CD4-positive, alpha-beta T cell (primary cell): ENCODE data around the gene UBE4B. TPM values are rescaled to one million over a fixed set of nuclear protein-coding genes. Genes with fewer than 3 reads are reported as not detected.
"Not testable (repeated sequence)": the region's sequence is repeated elsewhere in the genome, so short reads cannot be mapped to it uniquely, and the experiment has no call there.

ENCODE experiments used
- ATAC-seq: fragments of 200-7000 bp; cut with Tn5 transposase; one replicate; pipeline ENCODE4 v1.10.0; 2022; ENCODE audit warnings: mild to moderate bottlenecking; ENCODE audit not compliant: poor library complexity
- CTCF ChIA-PET: fragments of 350-600 bp; sonication (Branson Sonifier 250); formaldehyde crosslinking; loops from one replicate; lab custom pipeline; 2021; ENCODE audit warnings: antibody characterized with exemption, inconsistent platforms; lab: Charles Lee
- POLR2A ChIA-PET: fragments of 350-600 bp; sonication (Branson Sonifier 250); formaldehyde crosslinking; loops from one replicate; lab custom pipeline; 2021; ENCODE audit warnings: antibody characterized with exemption, inconsistent platforms; lab: Charles Lee
- DNase-seq, 14 experiments: peaks; one replicate each; pipeline ENCODE4 v3.0.0-alpha.2; 2013 to 2020; ENCODE audit warnings: mixed read lengths in 2 of 14
- H3K27ac ChIP-seq, 2 donors: one replicate each; pipeline versions ENCODE4 v1.5.1 to v1.7.0; 2013; ENCODE audit warnings: low read length in 2 of 2, low read depth in 1 of 2, mild to moderate bottlenecking in 1 of 2
- H3K27me3 ChIP-seq, 2 experiments: 1 replicate in 1 of 2; 2 replicates in 1 of 2; pipeline versions ENCODE4 v1.6.1 to v1.7.0; 2013; ENCODE audit warnings: low read length in 2 of 2, control low read depth in 1 of 2, mild to moderate bottlenecking in 1 of 2, moderate library complexity in 1 of 2; ENCODE audit not compliant: insufficient read depth in 2 of 2, control insufficient read depth in 1 of 2
- H3K36me3 ChIP-seq: one replicate; pipeline ENCODE4 v1.6.1; 2013; ENCODE audit warnings: low read length, control low read depth; ENCODE audit not compliant: insufficient read depth
- H3K4me1 ChIP-seq: one replicate; pipeline ENCODE4 v1.6.1; 2013; ENCODE audit warnings: low read length, control low read depth; ENCODE audit not compliant: insufficient read depth
- H3K4me3 ChIP-seq: one replicate; pipeline ENCODE4 v1.5.1; 2013; ENCODE audit warnings: mild to moderate bottlenecking, low read length, moderate library complexity
- H3K9me3 ChIP-seq, 2 experiments: 1 replicate in 1 of 2; 2 replicates in 1 of 2; pipeline versions ENCODE4 v1.6.1 to v1.7.0; 2013; ENCODE audit warnings: low read length in 2 of 2, mild to moderate bottlenecking in 2 of 2, control low read depth in 1 of 2, moderate library complexity in 1 of 2; ENCODE audit not compliant: control insufficient read depth in 1 of 2, insufficient read depth in 1 of 2
- H3K27ac Mint-ChIP-seq: one replicate; pipeline ENCODE4 v1.8.0; 2020; ENCODE audit warnings: mixed read lengths
- H3K27me3 Mint-ChIP-seq: one replicate; pipeline ENCODE4 v1.8.0; 2021; ENCODE audit warnings: mixed read lengths
- H3K36me3 Mint-ChIP-seq: one replicate; pipeline ENCODE4 v1.8.0; 2021; ENCODE audit warnings: low read depth, mixed read lengths
- H3K4me1 Mint-ChIP-seq: one replicate; pipeline ENCODE4 v1.8.0; 2021; ENCODE audit warnings: low read depth, mixed read lengths
- H3K4me3 Mint-ChIP-seq: one replicate; pipeline ENCODE4 v1.8.0; 2020; ENCODE audit warnings: mild to moderate bottlenecking, mixed read lengths
- H3K9me3 Mint-ChIP-seq: one replicate; pipeline ENCODE4 v1.8.0; 2020; ENCODE audit warnings: mixed read lengths
- intact Hi-C, 2 experiments: fragments of 100-400 bp; cut with DNase I in 1 of 2; cut with micrococcal nuclease in 1 of 2; formaldehyde crosslinking; loops; one replicate each; pipeline versions ENCODE4 v1.15.1 to v1.9.0; 2023 to 2025; cut with DNase I, micrococcal nuclease
- total RNA-seq, 174 experiments: library from RNA in 2 of 174; stranded (reverse) in 2 of 174; gene quantifications; one replicate each; pipeline ENCODE4 v1.2.3 and lab custom pipeline; 2021 to 2026
- TF ChIP-seq, protein P1 (sequence below): fragments of 200-600 bp; IDR thresholded peaks from one replicate; pipeline ENCODE4 v1.8.0; 2022; ENCODE audit warnings: antibody characterized with exemption, mild to moderate bottlenecking

Gene UBE4B
- total RNA-seq, 2 experiments from 2014 or later: 27.9 to 28.7 TPM

DNA sequence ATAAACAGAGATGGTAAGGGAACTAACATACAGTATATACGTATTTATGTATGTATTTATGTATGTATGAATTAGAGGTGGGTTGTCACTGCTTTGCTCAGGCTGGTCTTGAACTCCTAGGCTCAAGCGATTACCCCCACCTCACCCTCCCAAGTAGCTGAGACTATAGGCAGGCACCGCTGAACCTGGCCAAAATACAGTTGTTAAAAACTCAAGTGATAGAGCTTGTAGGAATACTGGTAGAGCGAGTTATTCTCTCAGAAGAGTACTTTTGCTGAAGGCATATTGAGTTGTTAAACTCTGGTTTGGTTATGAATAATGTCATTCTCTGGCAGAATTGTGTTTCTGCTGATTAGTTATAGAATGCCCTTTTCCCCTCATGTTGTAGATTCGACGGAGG is 38.9 kb downstream of the UBE4B start:
- no peak overlapping the region for H3K4me3 Mint-ChIP-seq
- ATAC-seq (no peak), DNase-seq (no peak)
- POLR2A ChIA-PET: no interaction called here
- H3K27ac Mint-ChIP-seq: peak overlapping the region; percentile 42
- no peaks in the 10 kb centered on the region for H3K27me3 Mint-ChIP-seq
- no peaks in the 10 kb centered on the region for H3K9me3 ChIP-seq
- TF ChIP-seq, protein P1, sequence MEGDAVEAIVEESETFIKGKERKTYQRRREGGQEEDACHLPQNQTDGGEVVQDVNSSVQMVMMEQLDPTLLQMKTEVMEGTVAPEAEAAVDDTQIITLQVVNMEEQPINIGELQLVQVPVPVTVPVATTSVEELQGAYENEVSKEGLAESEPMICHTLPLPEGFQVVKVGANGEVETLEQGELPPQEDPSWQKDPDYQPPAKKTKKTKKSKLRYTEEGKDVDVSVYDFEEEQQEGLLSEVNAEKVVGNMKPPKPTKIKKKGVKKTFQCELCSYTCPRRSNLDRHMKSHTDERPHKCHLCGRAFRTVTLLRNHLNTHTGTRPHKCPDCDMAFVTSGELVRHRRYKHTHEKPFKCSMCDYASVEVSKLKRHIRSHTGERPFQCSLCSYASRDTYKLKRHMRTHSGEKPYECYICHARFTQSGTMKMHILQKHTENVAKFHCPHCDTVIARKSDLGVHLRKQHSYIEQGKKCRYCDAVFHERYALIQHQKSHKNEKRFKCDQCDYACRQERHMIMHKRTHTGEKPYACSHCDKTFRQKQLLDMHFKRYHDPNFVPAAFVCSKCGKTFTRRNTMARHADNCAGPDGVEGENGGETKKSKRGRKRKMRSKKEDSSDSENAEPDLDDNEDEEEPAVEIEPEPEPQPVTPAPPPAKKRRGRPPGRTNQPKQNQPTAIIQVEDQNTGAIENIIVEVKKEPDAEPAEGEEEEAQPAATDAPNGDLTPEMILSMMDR: no peak
- no peak overlapping the region for H3K27ac ChIP-seq
- no peaks in the 10 kb centered on the region for H3K27me3 ChIP-seq
- intact Hi-C loops: no loop called here
- H3K9me3 Mint-ChIP-seq: no peaks in the 10 kb centered on the region
- H3K36me3 ChIP-seq: peaks cover 11% of the 10 kb centered on the region
- peaks cover 6% of the 10 kb centered on the region for H3K4me1 ChIP-seq
- CTCF ChIA-PET: no interaction called here
- H3K4me3 ChIP-seq: no peak overlapping the region
- peaks cover 39% of the 10 kb centered on the region for H3K36me3 Mint-ChIP-seq
- peaks cover 15% of the 10 kb centered on the region for H3K4me1 Mint-ChIP-seq

DNA sequence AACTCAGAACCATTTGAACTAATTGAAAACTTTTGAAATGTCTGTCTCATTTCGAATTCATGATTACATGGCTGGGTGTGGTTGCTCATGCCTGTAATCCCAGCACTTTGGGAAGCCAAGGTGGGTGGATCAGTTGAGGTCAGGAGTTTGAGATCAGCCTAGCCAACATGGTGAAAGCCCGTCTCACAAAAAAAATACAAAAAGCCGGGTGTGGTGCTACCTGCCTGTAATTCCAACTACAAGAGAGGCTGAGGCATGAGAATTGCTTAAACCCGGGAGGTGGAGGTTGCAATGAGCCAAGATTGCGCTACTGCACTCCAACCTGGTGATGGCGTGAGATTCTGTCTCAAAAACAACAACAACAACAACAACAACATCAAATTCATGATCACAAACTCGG is 40.6 kb downstream of the UBE4B start:
- POLR2A ChIA-PET, H3K27ac Mint-ChIP-seq: not testable (repeated sequence)

DNA sequence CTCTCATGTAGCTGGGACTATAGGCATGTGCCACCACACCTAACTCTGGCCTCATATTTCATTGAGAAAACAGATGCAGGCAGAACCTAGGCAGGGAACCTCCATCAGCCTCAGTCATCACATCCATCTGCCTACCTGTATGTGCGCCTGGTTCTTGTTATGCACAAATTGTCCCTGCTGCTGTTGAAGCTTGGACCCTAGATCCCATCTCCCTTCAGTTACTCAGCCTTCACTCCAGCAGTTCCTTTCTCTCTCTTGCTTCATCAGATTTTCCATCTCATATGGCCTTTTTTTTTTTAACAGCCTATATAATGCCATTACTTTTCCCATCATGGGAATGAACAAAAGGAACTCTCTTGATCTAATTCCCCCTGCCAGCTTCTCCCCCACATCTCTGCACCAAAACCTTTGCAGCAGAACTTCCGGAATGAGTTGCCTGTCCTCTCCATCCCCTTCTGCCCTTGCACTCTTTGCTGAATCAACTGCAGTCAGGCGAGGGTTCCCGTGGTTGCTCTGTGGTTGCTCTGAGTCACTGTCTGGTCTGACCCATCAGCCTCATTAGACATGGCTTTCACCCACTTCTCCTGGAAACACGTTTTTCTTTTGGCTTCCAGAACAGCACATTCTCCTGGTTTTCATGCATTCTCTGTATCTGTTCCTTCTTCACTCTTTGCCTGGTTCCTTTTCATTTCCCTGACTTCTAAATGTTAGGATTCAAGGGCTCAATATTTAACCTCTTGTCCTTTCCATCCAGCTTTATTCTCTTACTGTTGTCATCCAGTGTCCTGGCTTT is 41.5 kb downstream of the UBE4B start:
- no peaks in the 10 kb centered on the region for H3K27me3 Mint-ChIP-seq
- H3K4me3 Mint-ChIP-seq: no peak overlapping the region
- no peaks in the 10 kb centered on the region for H3K9me3 ChIP-seq
- H3K27ac ChIP-seq: no peak overlapping the region
- H3K27me3 ChIP-seq: no peaks in the 10 kb centered on the region
- ChIA-PET POLR2A (interaction anchor here (0.6 kb wide), 1 partner anchor 429 kb away, joined by 3 read pairs; no protein-coding TSS in a partner anchor), CTCF (interaction anchor here (0.6 kb wide), 1 partner anchor 154 kb away, joined by 3 read pairs; no protein-coding TSS in a partner anchor)
- H3K36me3 Mint-ChIP-seq: peaks cover 57% of the 10 kb centered on the region
- H3K9me3 Mint-ChIP-seq: no peaks in the 10 kb centered on the region
- H3K4me1 ChIP-seq: peaks cover 6% of the 10 kb centered on the region
- TF ChIP-seq, protein P1: no peak
- H3K4me1 Mint-ChIP-seq: peaks cover 12% of the 10 kb centered on the region
- H3K36me3 ChIP-seq: peaks cover 16% of the 10 kb centered on the region
- intact Hi-C loops: no loop called here
- DNase-seq (peak in 12 of 14 experiments; percentile 1 to 62 (median 28)), ATAC-seq (peak; percentile 24)
- H3K4me3 ChIP-seq: no peak overlapping the region
- H3K27ac Mint-ChIP-seq: peak overlapping the region; percentile 15

More for the DNA sequence above, 40.6 kb downstream of the UBE4B start:
- peaks cover 54% of the 10 kb centered on the region for H3K36me3 Mint-ChIP-seq
- H3K27me3 Mint-ChIP-seq, H3K4me3 ChIP-seq, intact Hi-C loops, H3K27ac ChIP-seq, H3K4me3 Mint-ChIP-seq, H3K9me3 Mint-ChIP-seq, H3K9me3 ChIP-seq, H3K27me3 ChIP-seq, DNase-seq, ATAC-seq, H3K4me1 ChIP-seq, CTCF ChIA-PET: not testable (repeated sequence)
- peaks cover 12% of the 10 kb centered on the region for H3K4me1 Mint-ChIP-seq
- peaks cover 12% of the 10 kb centered on the region for H3K36me3 ChIP-seq
